ENCODE data around the gene ZBTB26.

The ZBTB26 gene

GRCh38 chr9:122941582-122942234 is 10.4 kb upstream of the ZBTB26 start:
- no peak for TF ChIP-seq CTCF (IDR thresholded peaks at IDR 0.05; ENCODE audit: borderline replicate concordance, control extremely low read depth, extremely low read depth, insufficient read depth, missing control alignments)
- in situ Hi-C loops (cut with MboI; ENCODE audit: low sequenced_read_pairs, unreplicated experiment): no loop called here
- DNase-seq (ENCODE audit: low spot score): peak; percentile 25

DNA sequence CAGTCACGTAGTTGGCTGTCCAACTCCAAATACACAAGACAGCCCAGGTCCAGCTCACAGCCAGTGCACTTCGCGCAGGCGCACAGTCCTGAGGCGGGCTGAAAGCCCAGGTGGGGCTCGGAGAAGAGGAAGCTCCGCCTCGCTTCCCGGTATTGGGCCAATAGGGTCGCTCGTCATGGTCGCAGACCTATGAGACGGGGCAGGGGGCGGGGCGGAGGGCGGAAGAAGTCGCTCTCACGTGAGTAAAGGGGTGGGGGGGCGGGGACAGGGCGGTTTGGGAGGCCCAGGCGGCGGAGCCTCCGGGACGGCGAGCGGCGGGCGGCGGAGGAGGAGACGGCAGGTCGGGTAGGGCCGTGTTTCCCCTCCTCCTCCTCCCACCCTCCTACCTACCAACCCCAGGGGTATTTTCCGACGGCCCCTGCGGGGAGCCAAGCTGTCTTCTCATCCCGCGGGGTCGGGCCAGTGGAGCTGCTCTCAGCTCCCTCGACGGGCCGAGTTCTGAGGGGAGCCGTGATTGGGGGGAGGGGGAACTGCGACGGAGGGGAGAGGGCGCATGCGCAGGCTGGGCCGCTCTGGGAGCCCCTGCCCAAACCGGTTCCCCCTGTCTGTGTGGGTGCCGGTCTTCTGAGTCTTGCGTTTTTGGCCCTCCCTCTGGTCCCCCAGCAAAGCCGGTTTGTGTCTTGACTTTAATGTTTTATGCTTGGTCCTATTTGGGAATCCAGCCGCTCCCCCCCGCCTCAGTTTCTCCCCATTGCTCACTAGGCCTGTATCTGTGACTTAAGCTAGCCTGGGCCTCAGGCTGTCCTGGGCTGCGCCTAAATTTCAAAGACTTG is 9.7 kb upstream of the ZBTB26 start, which contains the start of gene RABGAP1:
Gene RABGAP1, plus strand, starts transcription at position 272 of the 833 bp plus-strand sequence. CDS start 16,040 bp downstream, outside the sequence.
- no peak for TF ChIP-seq CTCF (IDR thresholded peaks at IDR 0.05; ENCODE audit: borderline replicate concordance, control extremely low read depth, extremely low read depth, insufficient read depth, missing control alignments)
- in situ Hi-C loops (cut with MboI; ENCODE audit: low sequenced_read_pairs, unreplicated experiment): no loop called here
- DNase-seq (ENCODE audit: low spot score): peak; percentile 99

GRCh38 chr9:122940454-122940748 is 9.1 kb upstream of the ZBTB26 start:
- no peak for DNase-seq (ENCODE audit: low spot score)
- TF ChIP-seq CTCF (IDR thresholded peaks at IDR 0.05; ENCODE audit: borderline replicate concordance, control extremely low read depth, extremely low read depth, insufficient read depth, missing control alignments): no peak
- in situ Hi-C loops (cut with MboI; ENCODE audit: low sequenced_read_pairs, unreplicated experiment): no loop called here

DNA sequence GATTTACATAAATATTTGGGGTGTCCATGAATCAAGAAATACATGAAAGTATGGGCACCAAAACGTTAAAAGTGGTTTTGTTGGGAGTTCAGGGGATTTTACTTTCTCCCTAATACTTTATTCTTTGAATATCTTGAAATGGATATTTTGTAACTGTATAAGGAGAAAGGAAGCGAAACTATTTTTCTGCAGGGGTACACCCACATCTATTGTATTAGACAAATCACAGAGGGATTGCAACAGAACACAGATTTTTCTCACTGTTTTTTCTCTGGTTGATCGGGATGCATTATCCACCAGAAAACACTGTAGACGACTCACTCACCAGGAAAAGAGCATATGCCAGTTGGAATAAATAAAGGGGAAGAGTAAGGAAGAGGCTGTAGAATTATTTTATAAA is 8.3 kb upstream of the ZBTB26 start:
- DNase-seq (ENCODE audit: low spot score): no peak
- TF ChIP-seq CTCF (IDR thresholded peaks at IDR 0.05; ENCODE audit: borderline replicate concordance, control extremely low read depth, extremely low read depth, insufficient read depth, missing control alignments): no peak
- in situ Hi-C loops (cut with MboI; ENCODE audit: low sequenced_read_pairs, unreplicated experiment): no loop called here

GRCh38 chr9:122936883-122937282 is 5.6 kb upstream of the ZBTB26 start:
- no peak for TF ChIP-seq CTCF (IDR thresholded peaks at IDR 0.05; ENCODE audit: borderline replicate concordance, control extremely low read depth, extremely low read depth, insufficient read depth, missing control alignments)
- in situ Hi-C loops (cut with MboI; ENCODE audit: low sequenced_read_pairs, unreplicated experiment): no loop called here
- DNase-seq (ENCODE audit: low spot score): no peak

- DNase-seq (ENCODE audit: low spot score): no peak
- no peak for TF ChIP-seq CTCF (IDR thresholded peaks at IDR 0.05; ENCODE audit: borderline replicate concordance, control extremely low read depth, extremely low read depth, insufficient read depth, missing control alignments)
- in situ Hi-C loops (cut with MboI; ENCODE audit: low sequenced_read_pairs, unreplicated experiment): no loop called here
These were observed 5.2 kb upstream of the ZBTB26 start for GRCh38 chr9:122936464-122936863.
